Glutamatergic neuron (in vitro differentiated cells): ENCODE results near the gene TMC8. TPM values are rescaled to one million over a fixed set of nuclear protein-coding genes. Genes with fewer than 3 reads are reported as not detected.
A peak's percentile ranks its signal among the peaks of the same experiment; 100 is the strongest.

Source experiments
- DNase-seq: peaks from one replicate; pipeline ENCODE4 v3.0.0; 2022
- H3K27ac Mint-ChIP-seq: one replicate; pipeline ENCODE4 v1.8.0; 2020; ENCODE audit warnings: mild to moderate bottlenecking, mixed read lengths, inconsistent platforms; ENCODE audit not compliant: unreplicated experiment
- H3K27me3 Mint-ChIP-seq: one replicate; pipeline ENCODE4 v1.8.0; 2020; ENCODE audit warnings: mild to moderate bottlenecking, moderate library complexity, mixed read lengths, inconsistent platforms; ENCODE audit not compliant: unreplicated experiment
- H3K36me3 Mint-ChIP-seq: one replicate; pipeline ENCODE4 v1.8.0; 2020; ENCODE audit warnings: mild to moderate bottlenecking, mixed read lengths, inconsistent platforms; ENCODE audit not compliant: unreplicated experiment
- H3K4me1 Mint-ChIP-seq: one replicate; pipeline ENCODE4 v1.8.0; 2020; ENCODE audit warnings: mild to moderate bottlenecking, low read depth, mixed read lengths, inconsistent platforms; ENCODE audit not compliant: unreplicated experiment
- H3K4me3 Mint-ChIP-seq: one replicate; pipeline ENCODE4 v1.8.0; 2020; ENCODE audit warnings: mild to moderate bottlenecking, mixed read lengths, inconsistent platforms; ENCODE audit not compliant: unreplicated experiment
- H3K9me3 Mint-ChIP-seq: one replicate; pipeline ENCODE4 v1.8.0; 2020; ENCODE audit warnings: mild to moderate bottlenecking, moderate library complexity, mixed read lengths, inconsistent platforms; ENCODE audit not compliant: unreplicated experiment
- total RNA-seq: library from RNA; stranded (reverse); fragmentation: NEBNext Ultra II Directional; extraction: Animal tissue kit (Norgen Biotek cat#: 25700); gene quantifications from one replicate; pipeline ENCODE4 v1.2.1, GENCODE V29; 2021; ENCODE audit not compliant: unreplicated experiment
- TF ChIP-seq, protein P1 (sequence below): fragments of 200-600 bp; sonication (generic); IDR thresholded peaks from one replicate; pipeline ENCODE4 v1.5.0; 2021; ENCODE audit not compliant: partially characterized antibody, unreplicated experiment

Gene TMC8
- total RNA-seq, 1 donor from 2014 or later = not detected

DNA sequence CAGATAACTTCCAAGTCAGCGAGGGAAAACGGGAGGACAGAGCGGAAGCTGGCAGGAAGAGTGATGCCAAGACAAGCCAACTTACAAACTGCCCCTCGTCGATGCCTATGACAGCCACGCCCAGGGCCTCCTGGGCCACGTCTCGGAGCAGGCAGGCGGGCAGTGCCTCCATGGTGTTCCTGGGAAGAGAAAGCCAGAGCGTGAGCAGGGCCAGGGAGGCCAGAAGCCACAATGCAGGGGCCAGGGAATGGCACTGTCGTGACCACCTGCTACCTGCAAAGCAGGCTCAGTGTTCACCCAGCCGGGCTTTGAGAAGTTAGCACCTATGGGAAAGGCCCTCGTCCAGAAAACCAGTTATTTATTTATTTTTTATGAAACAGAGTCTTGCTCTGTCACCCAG is 51.9 kb downstream of the TMC8 start:
- Mint-ChIP-seq H3K4me1 (no peaks in the 10 kb centered on the region), H3K9me3 (no peaks in the 10 kb centered on the region), H3K27ac (no peak overlapping the region), H3K36me3 (no peaks in the 10 kb centered on the region), H3K27me3 (no peaks in the 10 kb centered on the region), H3K4me3 (no peak overlapping the region)
- TF ChIP-seq, protein P1, sequence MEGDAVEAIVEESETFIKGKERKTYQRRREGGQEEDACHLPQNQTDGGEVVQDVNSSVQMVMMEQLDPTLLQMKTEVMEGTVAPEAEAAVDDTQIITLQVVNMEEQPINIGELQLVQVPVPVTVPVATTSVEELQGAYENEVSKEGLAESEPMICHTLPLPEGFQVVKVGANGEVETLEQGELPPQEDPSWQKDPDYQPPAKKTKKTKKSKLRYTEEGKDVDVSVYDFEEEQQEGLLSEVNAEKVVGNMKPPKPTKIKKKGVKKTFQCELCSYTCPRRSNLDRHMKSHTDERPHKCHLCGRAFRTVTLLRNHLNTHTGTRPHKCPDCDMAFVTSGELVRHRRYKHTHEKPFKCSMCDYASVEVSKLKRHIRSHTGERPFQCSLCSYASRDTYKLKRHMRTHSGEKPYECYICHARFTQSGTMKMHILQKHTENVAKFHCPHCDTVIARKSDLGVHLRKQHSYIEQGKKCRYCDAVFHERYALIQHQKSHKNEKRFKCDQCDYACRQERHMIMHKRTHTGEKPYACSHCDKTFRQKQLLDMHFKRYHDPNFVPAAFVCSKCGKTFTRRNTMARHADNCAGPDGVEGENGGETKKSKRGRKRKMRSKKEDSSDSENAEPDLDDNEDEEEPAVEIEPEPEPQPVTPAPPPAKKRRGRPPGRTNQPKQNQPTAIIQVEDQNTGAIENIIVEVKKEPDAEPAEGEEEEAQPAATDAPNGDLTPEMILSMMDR = no peak
- no peak for DNase-seq

DNA sequence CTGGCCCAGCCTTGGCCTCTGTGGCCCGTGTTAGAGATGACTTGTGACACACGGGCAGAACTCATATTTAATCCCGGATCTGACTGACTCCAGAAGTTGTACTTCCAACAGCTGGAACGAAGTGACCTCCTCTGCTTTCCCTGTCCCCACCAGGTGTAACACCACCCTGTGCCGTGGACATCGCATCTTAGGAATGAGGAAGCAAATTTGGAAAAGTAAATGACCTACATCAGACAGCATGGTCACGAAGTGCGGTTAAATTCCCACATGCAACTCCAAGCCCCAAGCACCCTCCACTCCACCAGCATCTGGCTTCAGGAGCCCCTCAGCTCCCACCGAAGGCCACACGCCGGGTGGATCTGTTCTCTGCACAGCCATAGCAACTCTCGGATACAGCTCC is 53.3 kb downstream of the TMC8 start:
- no peak overlapping the region for H3K27ac Mint-ChIP-seq
- no peaks in the 10 kb centered on the region for H3K27me3 Mint-ChIP-seq
- no peaks in the 10 kb centered on the region for H3K36me3 Mint-ChIP-seq
- no peak overlapping the region for H3K4me3 Mint-ChIP-seq
- no peaks in the 10 kb centered on the region for H3K9me3 Mint-ChIP-seq
- no peak for DNase-seq
- TF ChIP-seq, protein P1 = no peak
- H3K4me1 Mint-ChIP-seq = no peaks in the 10 kb centered on the region

DNA sequence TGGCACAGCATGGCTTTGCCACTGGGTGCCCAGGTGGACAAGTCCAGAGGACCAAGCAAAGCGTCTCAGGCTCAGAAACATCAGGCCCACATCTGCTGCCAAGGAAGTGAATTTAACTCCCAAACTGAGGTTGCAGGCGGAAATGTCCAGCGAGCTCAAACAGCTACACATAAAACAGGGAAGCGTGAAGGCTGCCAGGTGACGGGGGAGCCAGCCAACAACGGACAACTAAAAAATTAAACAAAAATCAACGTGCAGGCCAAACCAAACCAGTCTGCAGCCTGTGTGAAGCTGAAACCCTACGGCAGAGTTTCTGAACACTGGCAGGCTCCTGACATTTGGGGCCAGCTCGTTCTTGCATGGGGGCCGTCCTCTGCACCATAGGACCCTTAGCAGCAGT is 53.8 kb downstream of the TMC8 start:
- Mint-ChIP-seq H3K27me3 (no peaks in the 10 kb centered on the region), H3K9me3 (no peaks in the 10 kb centered on the region), H3K27ac (no peak overlapping the region), H3K36me3 (no peaks in the 10 kb centered on the region), H3K4me3 (no peak overlapping the region), H3K4me1 (no peaks in the 10 kb centered on the region)
- TF ChIP-seq, protein P1 = no peak
- DNase-seq = no peak

DNA sequence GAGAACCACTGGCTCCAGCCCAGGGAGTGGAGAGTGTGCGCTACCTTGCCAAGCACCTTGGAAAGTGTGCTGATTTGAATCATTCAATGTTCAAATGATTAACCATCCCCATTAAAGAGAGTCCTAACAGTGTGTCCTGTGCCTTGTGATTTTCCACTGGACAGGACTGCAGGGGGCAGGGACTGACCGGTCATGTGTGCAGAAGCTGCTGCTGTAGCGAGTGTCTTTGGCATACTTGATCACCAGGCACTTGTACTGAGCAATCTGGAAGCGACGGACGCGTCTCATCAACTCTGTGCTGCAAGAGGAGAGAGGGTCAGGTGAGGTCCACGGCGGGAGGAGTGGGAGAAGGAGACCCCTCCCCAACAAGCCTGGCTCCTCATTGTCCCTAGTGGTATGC is 54.3 kb downstream of the TMC8 start:
- Mint-ChIP-seq H3K9me3 (no peaks in the 10 kb centered on the region), H3K27ac (no peak overlapping the region), H3K27me3 (no peaks in the 10 kb centered on the region), H3K36me3 (no peaks in the 10 kb centered on the region), H3K4me3 (peak overlapping the region; percentile 43), H3K4me1 (no peaks in the 10 kb centered on the region)
- TF ChIP-seq, protein P1 = no peak
- no peak for DNase-seq

DNA sequence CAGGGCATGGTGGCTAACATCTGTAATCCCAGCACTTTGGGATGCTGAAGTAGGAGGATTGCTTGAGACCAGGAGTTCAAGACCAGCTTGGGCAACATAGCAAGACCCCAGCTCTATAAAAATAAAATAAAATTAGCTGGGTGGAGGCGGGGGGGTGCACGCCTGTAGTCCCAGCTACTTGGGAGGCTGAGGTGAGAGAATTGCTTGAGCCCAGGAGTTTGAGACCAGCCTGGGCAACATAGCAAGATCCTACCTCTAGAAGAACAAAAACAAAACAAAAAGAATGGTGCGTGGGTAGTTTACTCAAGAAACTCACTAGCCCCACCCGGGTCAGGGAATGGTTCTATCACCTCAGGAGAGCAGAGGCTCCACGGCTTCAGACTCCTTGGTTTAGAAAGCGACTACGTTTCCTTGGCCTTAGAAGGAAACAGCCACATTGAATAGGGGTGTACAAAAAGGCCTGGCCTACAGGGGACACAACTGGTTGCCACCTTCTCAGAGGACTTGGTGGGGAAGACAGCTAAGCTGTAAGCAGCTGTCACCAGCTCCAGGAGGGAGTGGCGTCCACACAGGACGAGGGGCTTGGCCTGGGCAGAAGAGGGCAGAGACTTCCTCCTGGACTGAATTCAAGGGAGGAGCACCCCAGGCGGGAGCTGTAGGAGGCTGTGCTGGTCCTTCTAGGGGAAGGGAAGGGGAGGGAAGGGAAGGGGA is 55.6 kb downstream of the TMC8 start:
- Mint-ChIP-seq H3K36me3 (no peaks in the 10 kb centered on the region), H3K27ac (no peak overlapping the region), H3K9me3 (peaks cover 2% of the 10 kb centered on the region), H3K4me3 (peak overlapping the region; percentile 65), H3K4me1 (no peaks in the 10 kb centered on the region), H3K27me3 (no peaks in the 10 kb centered on the region)
- TF ChIP-seq, protein P1 = no peak
- no peak for DNase-seq
